ENCODE measurements around the gene WWOX. TPM values are rescaled to one million over a fixed set of nuclear protein-coding genes. Genes with fewer than 3 reads are reported as not detected.

WWOX gene
- total RNA-seq, 1 donor from 2014 or later: 16.7 TPM

DNA sequence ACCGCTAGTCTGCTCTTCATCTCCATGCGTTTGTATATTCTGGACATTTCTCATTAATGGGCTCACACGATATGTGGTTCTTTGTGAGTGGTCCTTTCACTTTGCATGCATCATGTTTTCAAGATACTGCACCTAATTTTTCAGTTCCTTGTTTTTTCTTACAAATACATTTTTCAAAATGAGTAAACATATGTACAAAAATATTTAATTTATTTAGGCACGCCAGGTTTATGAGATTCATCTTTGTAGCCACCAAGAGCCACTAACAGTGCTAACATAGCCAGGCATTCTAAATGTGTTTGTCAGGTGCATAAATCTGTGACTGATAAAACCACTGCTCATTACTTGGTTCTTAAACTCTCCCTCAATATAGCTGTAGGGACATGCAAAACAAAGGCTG is 375.3 kb downstream of the WWOX start:
- Histone ChIP-seq H3K9me3 (ENCODE audit: control insufficient read depth in 3 of 3, low read length in 3 of 3) (no peaks in the 10 kb centered on the region), H3K4me1 (ENCODE audit: control insufficient read depth in 3 of 3, insufficient read depth in 3 of 3, low read length in 3 of 3) (no peaks in the 10 kb centered on the region), H3K36me3 (ENCODE audit: control insufficient read depth in 3 of 3, insufficient read depth in 3 of 3, low read length in 3 of 3) (no peaks in the 10 kb centered on the region), H3K27ac (ENCODE audit: low read depth, low read length) (no peak overlapping the region), H3K27me3 (ENCODE audit: control insufficient read depth in 3 of 3, insufficient read depth in 3 of 3, low read length in 3 of 3) (no peaks in the 10 kb centered on the region), H3K9ac (ENCODE audit: low read depth in 1 of 3, low read length in 3 of 3) (no peak overlapping the region), H3K4me3 (ENCODE audit: low read length in 3 of 3) (no peak overlapping the region)

- Histone ChIP-seq H3K4me3 (ENCODE audit: low read length in 3 of 3) (no peak overlapping the region), H3K9ac (ENCODE audit: low read depth in 1 of 3, low read length in 3 of 3) (no peak overlapping the region), H3K27ac (ENCODE audit: low read depth, low read length) (no peak overlapping the region), H3K9me3 (ENCODE audit: control insufficient read depth in 3 of 3, low read length in 3 of 3) (no peaks in the 10 kb centered on the region), H3K27me3 (ENCODE audit: control insufficient read depth in 3 of 3, insufficient read depth in 3 of 3, low read length in 3 of 3) (no peaks in the 10 kb centered on the region), H3K36me3 (ENCODE audit: control insufficient read depth in 3 of 3, insufficient read depth in 3 of 3, low read length in 3 of 3) (no peaks in the 10 kb centered on the region), H3K4me1 (ENCODE audit: control insufficient read depth in 3 of 3, insufficient read depth in 3 of 3, low read length in 3 of 3) (no peaks in the 10 kb centered on the region)
Measured at GRCh38 chr16:78476615-78477014, 377.2 kb downstream of the WWOX start.

GRCh38 chr16:78478267-78478861 is 378.9 kb downstream of the WWOX start:
- H3K27me3 ChIP-seq (ENCODE audit: control insufficient read depth in 3 of 3, insufficient read depth in 3 of 3, low read length in 3 of 3): no peaks in the 10 kb centered on the region
- no peaks in the 10 kb centered on the region for H3K36me3 ChIP-seq (ENCODE audit: control insufficient read depth in 3 of 3, insufficient read depth in 3 of 3, low read length in 3 of 3)
- H3K4me3 ChIP-seq (ENCODE audit: low read length in 3 of 3): no peak overlapping the region
- no peaks in the 10 kb centered on the region for H3K4me1 ChIP-seq (ENCODE audit: control insufficient read depth in 3 of 3, insufficient read depth in 3 of 3, low read length in 3 of 3)
- no peak overlapping the region for H3K27ac ChIP-seq (ENCODE audit: low read depth, low read length)
- no peak overlapping the region for H3K9ac ChIP-seq (ENCODE audit: low read depth in 1 of 3, low read length in 3 of 3)
- no peaks in the 10 kb centered on the region for H3K9me3 ChIP-seq (ENCODE audit: control insufficient read depth in 3 of 3, low read length in 3 of 3)

DNA sequence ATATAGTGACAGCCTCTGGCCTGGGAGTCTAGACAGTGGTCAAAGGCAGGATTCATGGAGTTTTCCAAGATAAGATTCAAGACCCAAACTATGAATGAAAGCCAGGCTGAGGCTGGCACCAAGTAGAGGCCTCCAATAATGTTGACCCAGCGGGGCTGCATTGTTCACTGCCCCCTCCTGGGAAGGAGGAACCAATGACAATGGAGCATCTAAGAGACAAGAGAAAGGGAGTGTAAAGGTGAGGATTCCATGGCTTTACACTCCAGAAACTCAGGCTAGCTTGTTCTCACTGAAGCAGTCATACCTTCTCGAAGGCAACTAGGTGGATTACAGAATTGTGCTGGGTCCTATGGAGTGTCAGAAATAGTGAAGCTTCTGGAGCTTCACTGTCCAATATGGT is 380.3 kb downstream of the WWOX start:
- Histone ChIP-seq H3K27ac (ENCODE audit: low read depth, low read length) (no peak overlapping the region), H3K9me3 (ENCODE audit: control insufficient read depth in 3 of 3, low read length in 3 of 3) (no peaks in the 10 kb centered on the region), H3K9ac (ENCODE audit: low read depth in 1 of 3, low read length in 3 of 3) (no peak overlapping the region)

DNA sequence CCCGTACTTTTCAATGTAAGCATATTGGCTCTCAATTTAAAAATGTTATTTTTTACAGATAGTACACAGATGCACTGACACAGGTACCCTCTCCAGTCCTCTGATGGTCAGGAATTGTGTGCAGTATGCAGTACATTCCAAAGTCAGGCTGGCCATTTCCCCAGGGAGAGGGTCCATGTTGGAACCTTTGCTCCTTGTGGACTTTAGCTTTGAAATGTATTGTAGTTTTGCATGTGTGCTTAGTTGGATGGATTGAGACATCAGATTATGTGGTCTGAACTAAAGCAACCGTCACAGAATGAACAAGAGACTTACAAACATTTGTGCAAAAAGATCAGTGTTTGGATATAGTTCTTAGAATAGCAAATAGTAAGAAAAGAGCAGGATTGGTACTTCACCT is 381.1 kb downstream of the WWOX start:
- Histone ChIP-seq H3K4me1 (ENCODE audit: control insufficient read depth in 3 of 3, insufficient read depth in 3 of 3, low read length in 3 of 3) (no peaks in the 10 kb centered on the region), H3K9ac (ENCODE audit: low read depth in 1 of 3, low read length in 3 of 3) (no peak overlapping the region), H3K27me3 (ENCODE audit: control insufficient read depth in 3 of 3, insufficient read depth in 3 of 3, low read length in 3 of 3) (no peaks in the 10 kb centered on the region), H3K27ac (ENCODE audit: low read depth, low read length) (no peak overlapping the region), H3K36me3 (ENCODE audit: control insufficient read depth in 3 of 3, insufficient read depth in 3 of 3, low read length in 3 of 3) (no peaks in the 10 kb centered on the region), H3K4me3 (ENCODE audit: low read length in 3 of 3) (no peak overlapping the region), H3K9me3 (ENCODE audit: control insufficient read depth in 3 of 3, low read length in 3 of 3) (no peaks in the 10 kb centered on the region)

More for the DNA sequence above, 380.3 kb downstream of the WWOX start:
- H3K27me3 ChIP-seq (ENCODE audit: control insufficient read depth in 3 of 3, insufficient read depth in 3 of 3, low read length in 3 of 3): no peaks in the 10 kb centered on the region
- no peaks in the 10 kb centered on the region for H3K36me3 ChIP-seq (ENCODE audit: control insufficient read depth in 3 of 3, insufficient read depth in 3 of 3, low read length in 3 of 3)
- H3K4me3 ChIP-seq (ENCODE audit: low read length in 3 of 3): no peak overlapping the region
- H3K4me1 ChIP-seq (ENCODE audit: control insufficient read depth in 3 of 3, insufficient read depth in 3 of 3, low read length in 3 of 3): no peaks in the 10 kb centered on the region

DNA sequence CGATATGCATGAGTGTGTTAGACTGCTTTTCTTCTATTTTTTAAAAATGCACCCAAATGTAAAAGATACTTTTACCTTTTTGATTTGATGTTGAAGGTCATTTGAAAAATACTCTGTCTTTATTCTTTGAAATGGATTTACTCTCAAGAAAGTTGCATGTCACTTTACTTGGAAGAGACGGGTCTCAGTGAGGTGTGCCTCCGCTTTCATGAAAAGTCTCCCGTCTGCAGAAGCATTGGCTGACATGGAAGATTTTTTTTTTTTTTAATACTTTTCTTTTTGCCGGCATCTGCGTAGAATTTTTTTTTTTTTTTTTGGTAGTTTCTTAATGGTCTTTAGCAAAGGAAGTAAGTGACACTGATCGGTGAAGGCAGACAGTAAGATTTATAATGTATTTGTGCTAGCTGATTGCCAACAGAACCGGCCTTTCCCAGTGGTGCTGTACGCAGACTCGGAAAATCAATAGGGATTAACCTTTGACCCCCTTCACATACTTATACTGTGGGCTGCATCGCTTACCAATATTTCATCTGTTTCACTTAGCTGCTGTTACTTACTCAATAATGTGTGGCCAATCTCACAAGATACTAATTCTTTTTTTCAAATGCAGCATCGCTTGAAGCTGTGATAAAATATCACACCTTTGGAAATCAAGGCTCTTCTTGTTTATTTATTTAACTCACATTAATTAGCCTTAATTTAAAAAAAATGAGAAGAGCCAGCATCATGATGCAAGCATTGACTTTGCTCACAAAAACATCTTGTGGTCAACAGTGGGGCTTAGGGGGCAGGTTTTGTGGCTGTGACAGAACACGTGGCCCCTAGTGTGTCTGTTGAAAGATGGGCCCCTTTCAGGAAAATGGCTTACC is 383.9 kb downstream of the WWOX start:
- Histone ChIP-seq H3K4me1 (ENCODE audit: control insufficient read depth in 3 of 3, insufficient read depth in 3 of 3, low read length in 3 of 3) (no peaks in the 10 kb centered on the region), H3K9me3 (ENCODE audit: control insufficient read depth in 3 of 3, low read length in 3 of 3) (no peaks in the 10 kb centered on the region), H3K36me3 (ENCODE audit: control insufficient read depth in 3 of 3, insufficient read depth in 3 of 3, low read length in 3 of 3) (no peaks in the 10 kb centered on the region), H3K4me3 (ENCODE audit: low read length in 3 of 3) (no peak overlapping the region), H3K9ac (ENCODE audit: low read depth in 1 of 3, low read length in 3 of 3) (no peak overlapping the region), H3K27me3 (ENCODE audit: control insufficient read depth in 3 of 3, insufficient read depth in 3 of 3, low read length in 3 of 3) (no peaks in the 10 kb centered on the region), H3K27ac (ENCODE audit: low read depth, low read length) (no peak overlapping the region)

GRCh38 chr16:78484509-78485058 is 385.1 kb downstream of the WWOX start:
- H3K9ac ChIP-seq (ENCODE audit: low read depth in 1 of 3, low read length in 3 of 3): no peak overlapping the region
- H3K4me3 ChIP-seq (ENCODE audit: low read length in 3 of 3): no peak overlapping the region
- no peak overlapping the region for H3K27ac ChIP-seq (ENCODE audit: low read depth, low read length)
- no peaks in the 10 kb centered on the region for H3K9me3 ChIP-seq (ENCODE audit: control insufficient read depth in 3 of 3, low read length in 3 of 3)
- no peaks in the 10 kb centered on the region for H3K4me1 ChIP-seq (ENCODE audit: control insufficient read depth in 3 of 3, insufficient read depth in 3 of 3, low read length in 3 of 3)
- H3K36me3 ChIP-seq (ENCODE audit: control insufficient read depth in 3 of 3, insufficient read depth in 3 of 3, low read length in 3 of 3): no peaks in the 10 kb centered on the region
- H3K27me3 ChIP-seq (ENCODE audit: control insufficient read depth in 3 of 3, insufficient read depth in 3 of 3, low read length in 3 of 3): no peaks in the 10 kb centered on the region

- H3K27ac ChIP-seq (ENCODE audit: low read depth, low read length): no peak overlapping the region
- H3K4me3 ChIP-seq (ENCODE audit: low read length in 3 of 3): no peak overlapping the region
- H3K27me3 ChIP-seq (ENCODE audit: control insufficient read depth in 3 of 3, insufficient read depth in 3 of 3, low read length in 3 of 3): no peaks in the 10 kb centered on the region
- H3K9me3 ChIP-seq (ENCODE audit: control insufficient read depth in 3 of 3, low read length in 3 of 3): no peaks in the 10 kb centered on the region
- H3K36me3 ChIP-seq (ENCODE audit: control insufficient read depth in 3 of 3, insufficient read depth in 3 of 3, low read length in 3 of 3): no peaks in the 10 kb centered on the region
- H3K4me1 ChIP-seq (ENCODE audit: control insufficient read depth in 3 of 3, insufficient read depth in 3 of 3, low read length in 3 of 3): peaks cover 0 to under 1% (median under 1%) of the 10 kb centered on the region in 3 donors
- H3K9ac ChIP-seq (ENCODE audit: low read depth in 1 of 3, low read length in 3 of 3): no peak overlapping the region
Measured at GRCh38 chr16:78485188-78485916, 385.9 kb downstream of the WWOX start.

- Histone ChIP-seq H3K9me3 (ENCODE audit: control insufficient read depth in 3 of 3, low read length in 3 of 3) (no peaks in the 10 kb centered on the region), H3K4me3 (ENCODE audit: low read length in 3 of 3) (no peak overlapping the region), H3K27ac (ENCODE audit: low read depth, low read length) (no peak overlapping the region), H3K9ac (ENCODE audit: low read depth in 1 of 3, low read length in 3 of 3) (no peak overlapping the region), H3K4me1 (ENCODE audit: control insufficient read depth in 3 of 3, insufficient read depth in 3 of 3, low read length in 3 of 3) (peaks cover 0 to 6% (median 3%) of the 10 kb centered on the region in 3 donors), H3K36me3 (ENCODE audit: control insufficient read depth in 3 of 3, insufficient read depth in 3 of 3, low read length in 3 of 3) (no peaks in the 10 kb centered on the region), H3K27me3 (ENCODE audit: control insufficient read depth in 3 of 3, insufficient read depth in 3 of 3, low read length in 3 of 3) (no peaks in the 10 kb centered on the region)
Measured at GRCh38 chr16:78485917-78486257, 386.4 kb downstream of the WWOX start.

DNA sequence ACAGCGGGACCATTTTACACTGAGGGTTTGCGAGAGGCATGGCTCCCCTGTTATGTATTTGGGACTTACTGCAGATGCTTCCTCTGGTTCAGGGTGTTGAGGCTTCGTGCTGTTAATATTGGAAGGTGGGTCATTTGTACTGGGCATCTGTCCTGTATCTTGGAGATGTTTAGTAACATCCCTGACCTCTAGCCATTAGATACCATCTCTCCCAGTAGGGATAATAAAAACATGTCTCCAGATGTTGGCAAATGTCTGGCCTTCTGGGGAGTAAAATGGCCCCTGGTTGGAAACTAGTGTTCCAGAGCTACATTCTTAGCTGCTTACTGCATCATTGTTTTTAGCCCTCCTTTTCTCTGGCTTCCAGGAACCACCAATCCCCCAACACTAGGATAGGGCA is 388.0 kb downstream of the WWOX start:
- H3K27ac ChIP-seq (ENCODE audit: low read depth, low read length): no peak overlapping the region
- H3K9me3 ChIP-seq (ENCODE audit: control insufficient read depth in 3 of 3, low read length in 3 of 3): no peaks in the 10 kb centered on the region
- H3K4me3 ChIP-seq (ENCODE audit: low read length in 3 of 3): no peak overlapping the region
- H3K36me3 ChIP-seq (ENCODE audit: control insufficient read depth in 3 of 3, insufficient read depth in 3 of 3, low read length in 3 of 3): no peaks in the 10 kb centered on the region
- no peaks in the 10 kb centered on the region for H3K27me3 ChIP-seq (ENCODE audit: control insufficient read depth in 3 of 3, insufficient read depth in 3 of 3, low read length in 3 of 3)
- H3K4me1 ChIP-seq (ENCODE audit: control insufficient read depth in 3 of 3, insufficient read depth in 3 of 3, low read length in 3 of 3): peaks cover 3 to 11% (median 3%) of the 10 kb centered on the region in 3 donors
- H3K9ac ChIP-seq (ENCODE audit: low read depth in 1 of 3, low read length in 3 of 3): no peak overlapping the region
